ENCODE results near the gene NALF2.

The NALF2 gene

GRCh38 chrX:69552512-69552911, 48.4 kb downstream of the NALF2 start:
- Mint-ChIP-seq H3K4me3 (no peak overlapping the region), H3K27me3 (no peaks in the 10 kb centered on the region), H3K4me1 (no peaks in the 10 kb centered on the region), H3K36me3 (no peaks in the 10 kb centered on the region), H3K9me3 (no peaks in the 10 kb centered on the region), H3K27ac (no peak overlapping the region)

Measured in activated naive CD4-positive, alpha-beta T cell treated with anti-CD3 and anti-CD28 coated beads, Interleukin-2, amount 50 U/mL, for 24 hours (primary cell).